ENCODE results near the gene ISG15.

- TF ChIP-seq POLR2A (IDR thresholded peaks at IDR 0.05), result no peak
- TF ChIP-seq CTCF (IDR thresholded peaks at IDR 0.05), result no peak
Measured at GRCh38 chr1:966135-966703, 47.1 kb upstream of the ISG15 start, which contains the start of gene PLEKHN1.

All from Peyer's patch (tissue), 4 donors.